ENCODE results near the gene NT5M.
"Not testable (repeated sequence)": the region's sequence is repeated elsewhere in the genome, so short reads cannot be mapped to it uniquely, and the experiment has no call there.

NT5M gene

DNA sequence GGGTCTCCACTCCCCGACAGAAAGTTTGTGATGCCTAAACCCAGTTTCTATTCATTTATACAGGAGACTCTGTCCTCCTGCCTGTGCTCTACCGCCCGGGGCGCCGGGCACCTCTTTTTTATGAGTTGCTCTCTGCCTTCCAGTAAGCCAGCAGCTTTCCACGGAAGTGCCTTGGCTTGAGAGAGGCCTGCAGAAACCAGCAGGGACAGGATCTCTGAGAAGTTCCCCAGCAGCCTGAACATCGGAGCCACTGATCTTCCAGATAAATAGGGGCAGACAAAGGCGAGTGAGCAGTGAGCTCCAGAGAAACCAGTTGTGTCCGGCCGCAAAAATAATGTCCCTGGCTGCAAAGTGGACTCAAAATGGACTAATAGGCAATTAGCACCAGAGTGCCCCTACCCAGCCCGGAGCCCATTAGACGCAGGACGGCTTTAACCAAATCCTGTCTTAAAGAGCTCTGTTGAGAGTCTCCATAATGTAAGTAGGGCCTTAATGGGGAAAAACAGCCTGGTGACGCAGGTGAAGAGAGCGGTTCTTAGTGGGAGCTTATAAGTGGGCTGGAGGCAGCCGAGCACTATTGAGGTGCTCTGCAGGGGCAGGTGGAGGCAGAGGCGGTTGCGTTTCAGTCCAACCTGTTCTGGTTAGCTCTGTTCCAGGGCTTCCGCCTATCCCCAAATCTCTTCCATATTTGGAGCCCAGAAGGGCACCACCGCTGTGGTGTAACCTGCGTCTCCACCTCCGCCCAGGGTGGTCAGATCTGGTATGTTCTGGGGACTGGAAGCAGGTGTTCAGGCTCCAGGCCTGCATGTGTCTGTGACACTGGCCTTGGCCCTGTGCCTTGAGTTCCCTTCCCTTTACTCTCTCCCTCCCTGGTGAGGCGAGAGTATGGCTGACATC lies 74.1 kb downstream of the NT5M start:
- DNase-seq = no peak

- DNase-seq = no peak
Measured at GRCh38 chr17:17379197-17379991, 76.2 kb downstream of the NT5M start.

DNA sequence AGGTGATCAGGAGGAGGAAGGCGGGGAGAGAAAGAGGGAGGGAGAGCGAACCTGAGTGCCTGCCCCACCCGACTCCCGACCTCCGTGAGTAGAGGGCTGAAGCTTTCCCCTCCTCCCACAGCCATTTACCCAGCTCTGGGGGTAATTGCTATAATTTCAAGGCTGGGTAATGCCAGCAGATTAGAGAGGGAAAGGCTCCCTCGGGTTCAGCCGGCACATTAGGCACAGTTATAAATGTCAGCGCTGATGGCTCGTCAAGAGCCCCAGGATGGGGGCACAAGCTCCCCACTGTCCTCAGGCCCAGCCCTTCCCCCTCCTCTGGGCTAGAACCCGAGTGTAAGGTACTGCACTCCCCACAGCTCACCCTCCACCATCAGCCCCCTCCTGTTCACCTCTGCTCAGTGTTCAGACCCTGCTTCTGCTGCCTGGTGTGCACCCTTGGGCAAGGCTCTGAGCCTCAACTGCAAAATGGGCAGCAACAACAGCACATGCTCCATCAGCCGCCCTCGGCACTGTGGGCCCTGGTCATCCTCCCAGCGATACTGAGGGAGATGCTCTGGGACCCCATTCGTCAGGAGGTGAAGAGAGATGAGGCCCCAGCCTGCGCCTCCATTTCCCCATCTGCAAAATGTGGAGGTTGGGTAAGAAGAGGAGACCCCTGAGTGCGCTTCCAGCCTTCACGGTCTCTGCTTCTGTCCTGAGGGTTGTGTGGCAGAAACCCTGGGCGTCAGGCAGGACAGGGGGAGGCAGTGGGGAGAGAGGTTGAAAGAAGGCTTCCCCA lies 77.2 kb downstream of the NT5M start:
- no peak for DNase-seq

- no peak for DNase-seq
Measured at GRCh38 chr17:17381446-17382064, 78.4 kb downstream of the NT5M start.

DNA sequence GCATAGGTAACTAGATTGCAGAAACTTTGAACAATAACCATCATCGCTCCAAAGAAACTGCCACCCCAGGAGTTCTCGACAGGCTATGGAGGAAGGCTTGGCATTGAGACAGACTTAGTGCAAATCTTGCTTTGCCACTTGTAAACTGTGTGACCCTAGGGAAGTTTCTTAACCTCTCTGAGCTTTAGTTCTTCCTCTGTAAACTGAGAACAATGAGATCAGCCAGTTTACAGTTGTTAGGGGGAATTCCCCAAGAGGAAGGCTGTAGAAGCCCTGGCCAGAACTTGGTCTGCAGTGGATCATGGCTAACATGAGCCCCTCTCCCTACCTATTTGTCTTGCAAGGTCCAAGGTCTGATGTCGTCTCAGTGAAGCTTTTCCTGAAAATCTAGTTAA lies 78.9 kb downstream of the NT5M start:
- DNase-seq = no peak

GRCh38 chr17:17382971-17383370 lies 79.8 kb downstream of the NT5M start:
- no peak for DNase-seq

DNA sequence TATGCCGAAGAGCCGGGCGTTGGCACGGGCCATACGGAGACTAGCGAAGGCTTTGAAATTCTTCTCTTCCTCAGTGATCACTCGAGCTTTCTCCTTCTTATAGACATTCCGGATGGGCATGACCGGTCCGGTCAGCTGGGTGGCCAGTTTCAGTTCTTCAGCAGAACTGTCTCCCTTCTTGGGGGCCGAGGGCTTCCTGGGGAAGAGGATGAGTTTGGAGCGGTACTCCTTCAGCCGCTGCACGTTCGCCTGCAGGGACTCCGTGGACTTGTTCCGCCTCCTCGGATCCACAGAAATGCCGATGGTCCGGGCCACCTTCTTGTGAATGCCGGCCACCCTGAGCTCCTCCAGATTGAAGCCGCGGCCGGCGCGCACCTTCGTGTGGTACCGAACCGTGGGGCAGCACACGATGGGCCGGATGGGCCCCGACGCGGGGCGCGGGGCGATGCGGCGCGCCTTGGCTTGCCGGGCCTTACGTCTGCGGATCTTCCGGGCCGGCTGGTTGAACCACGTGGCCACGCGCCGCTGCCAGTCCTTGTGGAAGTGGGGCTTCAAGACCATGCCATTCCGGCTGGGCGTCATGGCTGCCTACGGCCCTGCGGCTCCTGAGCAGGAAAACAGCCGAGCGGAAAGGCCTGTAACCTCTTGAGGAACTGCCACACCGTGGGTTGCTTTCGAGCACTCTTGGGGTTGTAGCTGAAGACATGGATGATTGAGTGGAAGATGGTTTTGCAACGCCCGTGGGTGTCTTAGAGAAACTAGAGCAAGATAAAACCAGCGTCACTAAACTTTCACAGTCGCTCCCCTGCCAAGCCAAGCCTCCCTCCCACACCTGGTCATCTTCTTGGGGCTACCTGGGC lies 80.5 kb downstream of the NT5M start:
- not testable (repeated sequence) for DNase-seq

- DNase-seq = no peak
Measured at GRCh38 chr17:17384291-17384615, 81.1 kb downstream of the NT5M start.

- no peak for DNase-seq
Measured at GRCh38 chr17:17384961-17385360, 81.8 kb downstream of the NT5M start.

DNA sequence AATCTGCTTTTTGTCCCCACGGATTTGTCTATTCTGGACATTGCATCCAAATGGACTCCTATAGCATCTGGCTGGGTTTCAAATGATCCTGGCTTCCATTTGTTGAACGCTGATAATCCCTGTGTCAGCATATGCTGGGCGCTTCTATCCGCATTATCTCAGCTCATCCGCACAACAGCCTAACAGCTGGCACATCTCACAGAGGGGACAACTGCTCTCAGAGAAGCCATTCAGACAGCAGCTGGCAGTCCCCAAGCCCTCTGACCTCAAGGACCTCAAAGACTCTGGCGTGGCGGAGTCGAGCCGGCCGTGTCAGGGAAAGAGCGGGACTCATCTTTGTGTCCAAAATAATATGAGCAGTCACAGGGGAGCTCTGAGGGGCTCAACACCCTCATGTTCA lies 82.3 kb downstream of the NT5M start:
- DNase-seq = no peak

GRCh38 chr17:17386094-17386800 lies 83.1 kb downstream of the NT5M start:
- no peak for DNase-seq

DNA sequence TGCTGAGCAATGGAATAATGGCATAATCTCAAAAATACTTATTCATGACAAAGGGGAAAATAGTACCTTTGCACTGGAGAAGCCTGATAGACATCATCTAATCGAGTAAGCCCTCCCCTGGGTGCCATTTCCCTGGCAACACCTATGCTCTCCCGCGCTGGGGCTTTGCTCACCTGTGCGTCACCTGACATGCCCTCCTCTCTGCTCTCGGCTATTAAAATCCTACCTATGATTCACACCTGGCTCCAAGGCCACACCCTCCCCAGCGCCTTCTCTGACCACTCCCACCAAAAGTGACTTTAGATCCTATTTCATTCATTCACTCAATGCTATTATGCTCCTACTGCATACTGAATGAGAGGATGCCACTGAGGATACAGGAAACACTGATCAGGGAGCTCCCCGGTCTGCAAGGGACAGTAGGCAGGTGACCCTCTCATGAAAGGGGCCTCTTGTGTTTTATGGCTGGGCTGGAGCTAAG lies 83.9 kb downstream of the NT5M start:
- no peak for DNase-seq

- DNase-seq = no peak
Measured at GRCh38 chr17:17387498-17388362, 84.6 kb downstream of the NT5M start.

GRCh38 chr17:17388657-17389496 lies 85.7 kb downstream of the NT5M start:
- DNase-seq = no peak

DNA sequence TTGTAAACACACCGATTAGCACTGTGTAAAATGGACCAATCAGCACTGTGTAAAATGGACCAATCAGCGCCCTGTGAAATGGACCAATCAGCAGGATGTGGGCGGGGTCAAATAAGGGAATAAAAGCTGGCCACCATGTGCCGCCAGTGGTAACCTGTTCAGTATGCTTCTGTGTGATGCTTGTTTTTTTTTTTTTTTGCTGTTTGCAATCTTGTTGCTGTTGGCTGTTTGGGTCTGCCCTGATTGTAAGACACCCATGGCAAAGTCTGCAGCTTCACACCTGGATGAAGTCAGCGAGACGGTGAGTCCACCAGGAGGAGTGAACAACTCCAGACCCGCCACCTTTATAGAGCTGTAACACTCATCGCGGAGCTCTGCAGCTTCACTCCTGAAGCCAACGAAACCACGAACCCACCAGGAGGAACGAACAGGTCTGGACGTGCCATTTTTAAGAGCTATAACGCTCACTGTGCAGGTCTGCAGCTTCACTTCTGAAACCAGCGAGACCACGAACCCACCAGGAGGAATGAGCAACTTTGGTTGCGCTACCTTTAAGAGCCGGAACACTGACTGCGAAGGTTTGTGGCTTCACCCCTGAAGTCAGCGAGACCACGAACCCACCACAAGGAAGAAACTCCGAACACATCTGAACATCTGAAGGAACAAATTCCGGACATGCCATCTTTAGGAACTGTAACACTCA lies 88.6 kb downstream of the NT5M start:
- DNase-seq = peak; percentile 45

DNA sequence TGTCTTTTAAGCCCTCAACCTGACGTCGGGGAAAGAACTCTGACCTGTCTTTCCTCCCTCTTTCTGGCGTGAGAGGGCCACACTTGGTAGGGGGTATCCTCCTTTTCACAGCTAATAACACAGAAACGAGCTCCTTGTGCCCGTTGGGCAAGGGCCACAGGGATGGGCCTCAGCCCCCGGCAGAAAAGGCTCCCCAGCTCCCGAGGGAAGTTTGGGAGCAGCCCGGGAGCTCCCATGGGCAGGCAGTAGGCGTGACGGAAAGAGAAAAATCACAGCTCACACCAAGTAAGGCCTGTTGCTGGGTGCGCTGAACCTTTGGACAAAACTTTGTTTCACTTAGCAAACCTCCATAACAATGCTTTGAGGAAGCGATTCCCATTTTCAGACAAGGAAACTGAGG lies 90.8 kb downstream of the NT5M start:
- no peak for DNase-seq

DNA sequence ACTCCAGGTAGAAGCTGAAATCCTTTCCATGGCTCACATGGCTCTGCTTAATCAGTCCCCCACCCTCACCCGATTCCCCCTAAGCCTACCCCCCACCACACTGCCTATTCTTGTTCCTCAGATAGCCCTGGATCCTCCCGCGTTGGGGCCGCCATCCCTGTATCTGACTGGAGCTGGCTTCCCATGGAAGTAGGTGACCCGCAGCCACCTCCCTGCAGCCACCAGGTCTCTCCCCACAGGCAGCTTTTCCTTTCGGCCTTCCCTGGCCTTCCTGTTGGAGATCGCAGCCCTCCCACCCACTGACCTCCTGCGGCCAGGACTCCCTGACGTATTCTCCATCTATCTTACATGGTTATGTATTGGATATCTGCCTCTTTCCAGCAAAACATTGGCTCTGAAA lies 91.3 kb downstream of the NT5M start:
- no peak for DNase-seq

DNA sequence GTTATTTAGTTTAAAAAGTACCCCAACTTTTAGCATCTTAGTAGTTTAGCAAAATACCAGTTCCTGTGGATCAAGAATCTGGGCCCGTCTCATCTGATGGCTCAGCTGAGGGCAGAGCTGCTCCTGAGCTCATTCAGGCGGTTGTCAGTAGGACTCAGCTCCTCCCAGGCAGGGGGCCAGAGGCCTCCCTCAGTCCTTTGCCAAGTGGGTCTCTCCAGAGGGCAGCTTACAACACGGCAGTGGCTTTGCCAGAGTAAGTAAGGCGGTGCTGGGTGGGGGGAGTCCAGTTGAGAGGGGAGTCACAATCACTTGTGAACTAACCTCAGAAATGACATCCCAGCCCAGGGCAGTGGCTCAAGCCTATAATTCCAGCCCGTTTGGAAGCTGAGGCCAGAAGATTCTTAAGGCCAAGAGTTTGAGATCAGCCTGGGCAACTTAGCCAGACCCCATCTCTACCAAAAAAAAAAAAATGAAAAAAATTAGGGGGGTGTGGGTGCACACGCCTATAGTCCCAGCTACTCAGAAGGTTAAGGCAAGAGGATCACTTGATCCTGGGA lies 92.2 kb downstream of the NT5M start:
- DNase-seq = no peak
